NCI-H1417 treated with DMSO at 0.1 percent for 48 hours (cell line): ENCODE measurements around the gene NDE1.

Experiments used
- DNase-seq: peaks from one replicate; lab custom pipeline; 2025; lab: John Stamatoyannopoulos, UW

NDE1 gene

GRCh38 chr16:15739464-15739863 lies 89.4 kb downstream of the NDE1 start:
- DNase-seq, result no peak

GRCh38 chr16:15739950-15740349 lies 89.9 kb downstream of the NDE1 start:
- no peak for DNase-seq

- no peak for DNase-seq
Measured at GRCh38 chr16:15741207-15741871, 91.3 kb downstream of the NDE1 start.

- DNase-seq, result no peak
Measured at GRCh38 chr16:15742716-15743115, 92.7 kb downstream of the NDE1 start.

- no peak for DNase-seq
Measured at GRCh38 chr16:15743657-15744056, 93.6 kb downstream of the NDE1 start.

GRCh38 chr16:15746332-15746731 lies 96.3 kb downstream of the NDE1 start:
- DNase-seq, result no peak

GRCh38 chr16:15747937-15748336 lies 97.9 kb downstream of the NDE1 start:
- DNase-seq, result no peak

- DNase-seq, result no peak
Measured at GRCh38 chr16:15748654-15749053, 98.6 kb downstream of the NDE1 start.

- DNase-seq, result no peak
Measured at GRCh38 chr16:15749371-15749770, 99.3 kb downstream of the NDE1 start.

GRCh38 chr16:15749985-15750384 lies 99.9 kb downstream of the NDE1 start:
- DNase-seq, result no peak

- DNase-seq, result no peak
Measured at GRCh38 chr16:15751940-15752339, 101.9 kb downstream of the NDE1 start.

- no peak for DNase-seq
Measured at GRCh38 chr16:15752717-15753488, 102.9 kb downstream of the NDE1 start.

- DNase-seq, result no peak
Measured at GRCh38 chr16:15754821-15755534, 104.9 kb downstream of the NDE1 start.

- no peak for DNase-seq
Measured at GRCh38 chr16:15757077-15757386, 107.0 kb downstream of the NDE1 start.

- no peak for DNase-seq
Measured at GRCh38 chr16:15757630-15758251, 107.7 kb downstream of the NDE1 start.

- no peak for DNase-seq
Measured at GRCh38 chr16:15759070-15759469, 109.0 kb downstream of the NDE1 start.

GRCh38 chr16:15760129-15760528 lies 110.1 kb downstream of the NDE1 start:
- DNase-seq, result no peak

- DNase-seq, result no peak
Measured at GRCh38 chr16:15764112-15764511, 114.1 kb downstream of the NDE1 start.

- DNase-seq, result no peak
Measured at GRCh38 chr16:15765116-15765515, 115.1 kb downstream of the NDE1 start.

- DNase-seq, result no peak
Measured at GRCh38 chr16:15765880-15766279, 115.8 kb downstream of the NDE1 start.

GRCh38 chr16:15766918-15767317 lies 116.9 kb downstream of the NDE1 start:
- DNase-seq, result no peak

GRCh38 chr16:15768201-15768600 lies 118.2 kb downstream of the NDE1 start:
- no peak for DNase-seq

- no peak for DNase-seq
Measured at GRCh38 chr16:15769239-15769638, 119.2 kb downstream of the NDE1 start.
